Daoy (cell line): ENCODE measurements around the gene AGAP1. TPM values are rescaled to one million over a fixed set of nuclear protein-coding genes. Genes with fewer than 3 reads are reported as not detected.

Experiments used
- DNase-seq: peaks from one replicate; pipeline ENCODE4 v3.0.0-alpha.2; 2015; ENCODE audit warnings: low read depth
- total RNA-seq: library from RNA; depleted of rRNA; stranded (reverse); fragments of >200 nt; shearing (Covaris generic); gene quantifications from 2 replicates; pipeline ENCODE4 v1.2.3, GENCODE V29; 2014

The AGAP1 gene
- total RNA-seq, 1 experiment from 2014 or later: 9.3 TPM

DNA sequence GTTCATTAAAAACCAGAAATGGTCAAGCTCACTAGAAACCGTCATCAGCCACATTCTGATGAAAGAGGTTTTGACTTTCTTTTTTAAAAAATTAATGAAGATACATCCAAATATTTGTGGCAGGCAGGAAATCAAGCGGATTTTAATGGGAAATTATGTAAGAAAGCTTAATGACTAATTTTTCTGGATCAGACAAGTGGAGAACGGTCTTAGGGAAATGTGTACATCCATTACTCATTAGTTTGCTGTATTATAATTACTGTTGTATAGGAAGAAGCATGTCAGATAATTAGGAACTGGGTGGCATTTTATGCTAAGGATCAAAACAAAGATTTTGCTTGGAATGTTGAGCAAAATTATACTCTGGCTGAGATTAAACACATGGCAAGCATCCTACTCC is 39.4 kb downstream of the AGAP1 start:
- no peak for DNase-seq

DNA sequence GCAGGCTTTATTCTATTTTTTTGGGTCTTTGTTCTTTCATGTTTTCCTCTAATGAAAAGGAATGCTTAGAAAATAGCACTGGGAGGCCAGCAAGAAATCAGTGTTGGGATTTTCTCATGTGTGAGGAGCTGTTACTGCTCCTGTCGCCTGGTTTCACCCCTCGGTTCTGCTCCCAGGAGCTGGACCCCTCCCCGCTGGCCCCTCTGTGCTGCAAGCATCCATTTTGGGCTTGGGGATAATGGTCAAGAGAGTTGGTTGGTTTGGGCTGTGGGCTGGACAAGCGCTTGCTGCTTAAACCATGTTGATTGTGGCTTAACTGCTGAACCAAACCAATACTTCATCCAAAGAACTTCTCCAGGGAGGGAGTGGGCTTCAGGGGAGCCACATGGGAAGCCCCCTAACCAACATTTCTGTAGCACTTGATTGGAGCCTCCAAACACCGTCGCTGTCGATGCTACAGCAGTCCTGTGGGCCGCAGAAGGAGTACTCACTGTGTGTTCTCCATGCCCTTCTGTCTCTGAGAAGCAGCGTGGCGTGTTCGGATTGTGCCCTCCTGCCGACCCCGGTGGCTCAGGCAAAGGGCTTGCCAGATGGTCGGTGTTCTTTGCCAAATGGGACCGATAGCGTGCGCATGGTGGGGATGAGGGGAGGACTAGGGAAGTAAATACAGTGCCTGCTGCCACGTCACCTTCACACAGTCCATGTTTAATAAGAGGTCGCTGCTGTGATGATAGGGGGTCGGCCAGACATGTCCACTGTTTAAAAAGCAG is 40.0 kb downstream of the AGAP1 start:
- DNase-seq: no peak

DNA sequence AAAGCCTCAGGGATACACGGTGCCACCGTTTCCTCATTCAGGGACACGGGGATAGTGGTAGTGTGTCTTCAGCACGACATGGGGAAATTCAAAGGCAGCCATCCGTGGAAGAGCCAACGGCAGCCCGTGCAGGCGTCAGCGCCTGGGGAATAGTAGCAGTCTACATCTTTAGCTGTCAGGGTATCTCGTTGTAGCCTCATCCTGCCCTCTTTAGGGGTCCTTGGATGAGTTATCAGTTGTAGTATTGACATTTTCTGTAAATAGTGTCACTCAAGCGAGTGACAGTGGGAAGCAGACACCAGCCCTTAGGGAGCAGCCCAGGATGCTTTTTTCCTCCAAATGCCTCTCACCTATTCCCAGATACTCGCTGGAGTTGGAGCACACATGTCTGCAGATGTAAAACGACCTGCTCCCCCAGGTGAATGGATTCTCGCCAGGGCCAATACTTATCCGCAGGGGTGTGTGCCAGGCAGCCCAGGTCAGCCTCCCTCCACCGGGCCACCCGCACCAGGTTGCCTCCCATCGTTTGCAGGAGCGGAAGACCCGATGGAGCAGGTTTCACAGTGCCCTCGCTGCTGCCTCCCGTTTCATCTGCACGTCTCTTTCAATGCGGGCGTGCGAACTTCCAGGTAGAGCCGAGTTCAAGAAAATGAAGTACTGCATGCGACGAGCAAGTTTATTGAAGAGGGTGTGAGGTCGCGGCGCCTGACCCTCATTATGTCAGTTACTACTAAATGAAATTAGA is 41.0 kb downstream of the AGAP1 start:
- no peak for DNase-seq

DNA sequence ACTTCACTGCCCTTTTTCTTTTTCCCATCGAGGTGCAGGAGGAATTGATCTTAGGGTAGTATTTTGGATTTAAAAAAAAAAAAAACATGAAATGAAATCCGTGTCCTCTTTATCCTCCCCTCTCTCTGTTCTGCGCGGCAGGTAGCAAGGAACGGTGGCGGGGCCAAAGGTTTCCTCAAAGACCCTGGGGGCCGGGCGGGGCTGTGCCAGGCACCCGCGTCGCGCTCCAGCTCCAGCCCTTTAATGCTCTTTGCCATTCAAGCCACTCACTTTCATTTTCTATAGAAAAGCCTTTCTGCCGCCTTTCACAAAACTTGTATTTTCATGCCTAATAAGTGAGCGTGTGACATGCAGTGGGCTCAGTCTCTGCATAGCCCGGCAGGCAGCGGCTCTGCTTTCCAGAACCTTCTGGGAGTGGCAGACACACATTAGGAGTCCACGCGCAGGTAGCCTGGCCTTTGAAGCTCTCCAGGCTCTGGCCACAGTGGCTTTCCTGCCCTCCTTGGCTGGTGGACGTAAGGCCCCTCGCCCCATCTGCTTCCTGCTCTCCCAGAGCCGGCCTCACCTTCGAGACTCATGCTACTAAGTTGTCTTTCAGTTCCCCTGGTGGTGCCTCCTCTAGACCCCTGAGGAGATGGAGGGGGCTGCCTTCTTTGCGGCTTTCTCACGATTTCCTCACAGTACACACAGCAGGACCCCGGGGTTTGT is 41.7 kb downstream of the AGAP1 start:
- DNase-seq: no peak

DNA sequence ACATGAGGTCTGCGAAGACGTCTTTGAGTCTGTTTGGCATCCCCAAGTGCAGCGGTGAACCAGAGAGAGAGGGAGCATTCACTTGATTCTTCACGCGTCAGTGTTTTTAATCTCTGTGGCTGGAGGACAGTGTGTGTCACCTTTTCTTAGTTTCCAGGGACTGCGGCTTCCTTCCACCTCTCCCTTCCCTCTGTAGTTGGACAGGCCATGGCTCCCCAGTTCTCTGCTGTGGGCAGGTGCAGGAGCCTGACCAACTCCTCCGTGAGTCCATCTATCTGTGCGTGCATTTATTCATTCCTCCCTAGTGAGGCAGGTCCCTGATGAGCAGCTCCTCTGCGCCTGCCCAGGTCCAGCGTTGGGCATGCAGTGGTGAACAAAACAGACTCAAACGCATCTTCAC is 42.9 kb downstream of the AGAP1 start:
- DNase-seq: no peak

DNA sequence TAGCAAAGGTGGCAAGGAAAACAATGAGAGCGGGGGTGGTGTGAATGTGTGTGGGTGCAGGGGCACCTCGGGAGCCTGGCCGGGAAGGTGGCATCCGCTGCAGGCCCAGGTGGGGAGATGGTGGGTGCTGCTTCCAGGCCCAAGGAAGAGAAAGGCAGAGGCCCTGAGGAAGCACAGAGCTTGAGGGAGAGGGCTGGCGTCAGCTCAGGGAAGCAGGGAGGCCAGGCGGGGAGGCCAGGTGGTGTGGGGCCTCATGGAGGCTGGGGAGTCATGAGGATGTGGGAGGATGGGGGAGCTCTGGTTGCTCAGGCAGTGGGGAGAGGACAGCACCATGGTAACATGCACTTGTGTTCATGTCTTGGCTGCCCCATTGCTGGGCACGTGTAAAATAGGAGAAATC is 43.3 kb downstream of the AGAP1 start:
- no peak for DNase-seq

DNA sequence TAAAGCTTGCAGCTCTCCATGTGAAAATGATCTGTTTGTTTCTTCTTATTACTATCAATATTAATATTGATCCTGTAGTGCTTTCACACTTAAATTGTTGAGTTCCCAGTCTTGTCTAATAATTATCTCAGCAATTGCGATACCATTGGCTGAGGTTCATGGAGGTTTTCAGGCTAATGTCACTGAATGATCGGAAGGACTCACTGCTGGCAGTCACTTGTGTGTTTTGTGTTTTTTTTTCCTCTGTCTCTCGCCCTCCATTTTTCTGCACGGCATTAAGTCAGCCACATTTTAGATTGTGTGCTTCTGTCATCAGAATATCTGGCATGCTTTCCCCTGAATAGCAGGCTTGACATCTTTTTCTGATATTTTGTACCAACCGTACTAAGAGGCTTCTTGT is 43.7 kb downstream of the AGAP1 start:
- no peak for DNase-seq

DNA sequence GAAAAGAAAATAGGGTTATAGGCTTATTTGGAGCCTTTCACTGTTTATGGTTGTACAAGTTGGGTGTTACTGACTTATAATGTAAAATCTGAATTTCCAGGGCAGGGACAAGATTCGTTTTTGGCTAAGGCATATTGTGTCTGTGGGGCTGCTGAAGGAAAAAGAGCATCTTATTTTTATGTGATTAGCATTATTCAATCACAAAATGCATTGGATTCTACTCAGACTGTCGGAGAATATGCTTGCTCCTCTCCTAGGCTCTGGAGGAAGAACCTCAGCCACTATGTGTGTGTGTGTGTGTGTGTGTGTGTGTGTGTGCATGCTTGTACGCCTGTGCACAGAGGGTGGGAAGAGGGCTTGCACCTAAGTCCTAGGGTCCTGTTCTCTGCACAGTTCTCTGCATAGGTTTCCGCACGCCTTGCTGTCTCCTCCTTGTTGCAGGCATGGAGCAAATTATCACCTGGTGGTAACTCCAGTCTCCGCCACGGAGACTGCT is 44.3 kb downstream of the AGAP1 start:
- DNase-seq: no peak

DNA sequence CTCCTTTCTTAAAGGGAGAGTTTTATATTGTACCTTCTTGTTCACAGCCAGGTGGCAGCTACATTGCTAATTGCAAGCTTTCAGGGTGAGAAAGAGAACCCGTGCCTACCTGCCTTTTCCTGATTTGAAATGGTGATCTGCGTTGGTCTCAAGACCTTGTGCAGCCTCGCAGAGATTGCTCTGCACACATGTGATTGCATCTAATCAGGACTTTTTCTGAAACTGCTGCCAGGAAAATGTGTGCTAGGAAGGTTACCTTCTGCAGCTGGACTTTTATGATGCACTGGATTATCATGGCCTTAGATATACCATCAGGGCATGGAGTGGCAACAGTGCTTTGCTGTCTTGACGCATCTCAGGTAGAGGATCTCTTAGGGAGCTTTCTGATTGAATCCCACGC is 45.1 kb downstream of the AGAP1 start:
- no peak for DNase-seq

DNA sequence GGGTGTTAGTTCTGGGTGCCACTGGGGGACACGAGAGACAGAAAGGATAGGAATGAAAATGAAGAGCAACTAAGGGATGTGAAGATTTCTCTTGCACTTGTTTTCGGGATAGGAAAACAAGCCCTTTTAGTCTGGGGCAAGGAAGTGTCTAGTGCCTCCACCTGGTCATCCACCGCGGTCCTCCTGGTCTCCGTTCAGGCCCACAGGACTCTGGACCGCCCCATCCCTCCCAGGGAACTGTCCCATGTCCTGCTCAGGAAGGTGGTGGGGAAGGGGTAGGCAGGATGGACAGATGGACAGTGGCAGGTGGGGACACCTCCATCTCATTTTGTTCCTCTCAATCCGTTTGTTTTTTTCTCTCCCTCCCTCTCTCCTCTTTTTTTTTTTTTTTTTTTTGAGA is 45.9 kb downstream of the AGAP1 start:
- no peak for DNase-seq

DNA sequence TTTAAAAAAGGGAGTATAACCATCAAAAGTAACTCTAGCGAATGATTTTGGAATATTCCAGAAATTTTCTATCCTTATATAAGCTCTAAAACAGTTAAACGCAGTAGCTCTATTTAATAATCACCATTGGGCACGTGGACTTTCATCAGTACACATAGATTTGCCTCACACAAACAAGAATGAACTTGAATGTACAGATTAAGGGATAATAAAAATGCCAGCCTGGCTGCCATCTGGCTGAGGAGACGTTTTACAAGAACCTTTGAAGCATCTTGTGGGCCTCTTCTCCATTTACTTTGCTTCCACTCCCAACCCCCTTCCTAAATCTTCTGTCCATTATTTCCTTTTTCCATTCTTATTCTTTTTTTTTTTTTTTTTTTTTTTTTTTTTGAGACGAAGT is 47.2 kb downstream of the AGAP1 start:
- no peak for DNase-seq

DNA sequence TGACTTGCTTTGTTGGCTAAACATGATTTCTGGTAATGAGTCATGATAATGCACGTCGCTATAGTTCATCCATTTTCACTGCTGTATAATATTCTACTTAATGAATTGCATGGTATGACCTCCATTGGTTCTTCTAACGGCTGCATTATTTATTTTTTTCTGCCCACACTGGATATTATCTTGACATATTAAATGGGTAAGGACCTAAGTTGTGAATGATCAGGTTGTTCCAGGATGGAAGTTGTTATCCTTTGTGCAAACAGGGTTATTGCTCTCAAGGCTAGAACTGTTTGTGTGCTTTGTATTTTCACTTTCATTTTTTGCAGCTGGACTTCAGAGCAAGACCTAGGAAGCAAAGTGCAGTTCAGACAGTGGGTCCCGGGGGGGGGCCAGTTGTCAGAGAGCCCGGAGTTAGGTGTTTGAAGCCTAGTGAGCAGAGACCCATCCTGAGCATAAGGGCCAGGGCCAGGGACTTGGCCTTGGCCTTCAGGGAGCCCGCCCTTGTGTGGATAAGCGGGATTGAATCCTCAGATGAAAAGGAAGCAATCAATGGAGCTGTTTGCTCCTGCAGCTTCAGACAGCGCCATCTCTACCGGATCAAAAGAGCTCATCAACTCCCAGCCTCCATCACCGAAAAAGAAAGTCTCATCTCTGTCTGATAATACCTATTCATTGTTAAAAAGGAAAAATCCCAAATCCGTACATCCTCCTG is 48.2 kb downstream of the AGAP1 start:
- DNase-seq: no peak

DNA sequence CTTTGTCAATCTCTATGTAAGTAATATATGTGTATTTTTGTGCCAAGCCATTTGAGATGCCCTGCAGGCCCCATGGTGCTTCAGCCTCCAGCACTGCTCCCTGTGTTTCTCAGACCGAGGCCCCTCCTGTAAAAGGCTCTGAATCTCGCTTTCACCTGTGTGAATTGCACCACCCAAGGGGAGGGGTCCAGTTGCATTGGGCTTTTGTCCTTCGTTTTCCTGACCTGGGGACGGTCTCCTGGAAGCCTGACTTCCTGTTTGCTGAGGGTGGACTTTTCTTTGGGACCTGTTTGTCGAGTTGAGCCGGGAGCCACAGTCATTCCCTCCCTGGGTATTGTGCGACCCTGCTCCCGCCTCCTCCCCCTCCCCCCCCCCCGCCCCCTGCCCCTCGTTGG is 48.9 kb downstream of the AGAP1 start:
- DNase-seq: no peak

DNA sequence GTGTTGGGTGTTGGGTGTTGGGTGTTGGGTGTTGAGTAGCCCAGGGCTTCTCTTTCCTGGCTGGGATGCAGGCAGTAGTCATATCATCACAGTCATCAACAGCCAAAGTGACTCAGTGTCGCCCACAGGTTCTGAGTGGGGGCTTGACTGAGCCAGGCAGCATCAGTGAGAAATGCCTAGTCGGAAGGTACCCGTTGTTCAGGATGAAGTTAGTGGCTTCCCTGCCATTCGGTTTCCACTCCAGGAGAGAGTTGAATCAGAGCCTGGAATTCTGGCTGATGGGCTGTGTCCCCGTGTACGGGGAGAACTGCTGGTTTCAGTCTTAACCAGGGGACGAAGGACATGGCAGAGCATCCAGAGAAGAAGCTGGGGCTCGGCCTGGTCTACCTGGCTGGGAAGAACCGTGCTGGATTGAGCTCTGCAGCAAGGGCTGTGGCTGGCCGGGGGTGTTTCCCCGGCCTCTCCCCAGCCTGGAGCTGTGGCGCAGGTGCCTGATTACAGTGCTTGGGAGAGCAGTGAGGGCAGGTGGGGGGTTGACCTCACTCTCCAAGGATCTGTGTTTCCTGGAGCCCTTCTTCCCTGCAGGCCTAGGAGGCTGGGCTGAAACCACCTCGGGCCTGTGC is 49.4 kb downstream of the AGAP1 start:
- DNase-seq: peak; percentile 47

DNA sequence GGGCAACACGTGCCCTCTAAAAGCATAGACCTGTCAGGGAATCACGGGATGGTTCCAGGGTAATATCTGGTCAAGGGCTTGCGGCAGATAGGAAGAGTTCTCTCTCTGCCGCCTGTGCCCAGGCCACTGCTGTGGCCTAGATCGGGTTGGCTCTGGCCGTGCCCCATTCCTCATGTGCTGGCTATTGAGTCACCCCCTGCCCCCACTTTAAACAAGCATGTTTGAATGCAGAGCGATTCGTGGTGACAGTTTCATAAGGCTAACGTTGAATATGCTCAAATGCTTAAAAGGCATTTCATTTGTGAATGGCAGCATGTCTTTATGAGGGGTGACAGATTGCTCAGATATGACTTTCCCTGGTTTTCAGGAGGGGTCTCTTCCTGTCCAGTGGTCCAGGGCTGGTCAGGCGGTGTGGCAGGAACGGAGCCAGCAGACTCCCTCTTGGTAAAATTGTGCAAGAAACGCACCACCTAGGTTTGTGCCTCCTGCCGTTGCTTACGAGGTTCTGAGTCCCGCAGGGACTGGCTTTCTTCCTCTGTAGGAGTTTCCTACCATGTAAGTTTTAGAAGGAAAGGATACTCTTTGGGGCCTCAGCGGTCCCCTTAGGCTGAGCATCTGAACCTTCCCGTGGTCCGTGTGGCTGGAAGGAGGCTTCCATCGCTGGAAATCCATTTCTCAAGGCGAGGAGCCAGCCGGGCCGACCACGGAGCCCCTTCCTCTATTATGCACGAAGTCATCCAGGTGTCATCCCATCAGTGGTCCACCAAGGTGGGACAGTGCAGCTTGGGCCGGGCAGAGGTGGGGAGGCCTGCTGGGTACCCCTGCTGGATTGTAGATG is 50.2 kb downstream of the AGAP1 start:
- no peak for DNase-seq

DNA sequence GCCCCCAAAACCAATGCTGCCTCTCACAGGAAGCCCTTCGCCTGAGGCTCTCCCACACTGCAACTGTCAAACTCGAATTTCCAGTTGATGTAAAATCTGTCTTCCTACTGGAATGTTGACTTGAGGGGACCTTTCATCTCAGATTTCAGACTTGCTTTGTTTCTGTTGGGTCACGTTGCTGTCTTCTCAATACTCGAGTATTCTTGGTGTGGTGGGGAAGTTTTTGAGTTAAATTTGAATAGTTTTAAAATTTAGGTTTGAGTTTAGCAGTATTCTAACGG is 50.8 kb downstream of the AGAP1 start:
- no peak for DNase-seq

DNA sequence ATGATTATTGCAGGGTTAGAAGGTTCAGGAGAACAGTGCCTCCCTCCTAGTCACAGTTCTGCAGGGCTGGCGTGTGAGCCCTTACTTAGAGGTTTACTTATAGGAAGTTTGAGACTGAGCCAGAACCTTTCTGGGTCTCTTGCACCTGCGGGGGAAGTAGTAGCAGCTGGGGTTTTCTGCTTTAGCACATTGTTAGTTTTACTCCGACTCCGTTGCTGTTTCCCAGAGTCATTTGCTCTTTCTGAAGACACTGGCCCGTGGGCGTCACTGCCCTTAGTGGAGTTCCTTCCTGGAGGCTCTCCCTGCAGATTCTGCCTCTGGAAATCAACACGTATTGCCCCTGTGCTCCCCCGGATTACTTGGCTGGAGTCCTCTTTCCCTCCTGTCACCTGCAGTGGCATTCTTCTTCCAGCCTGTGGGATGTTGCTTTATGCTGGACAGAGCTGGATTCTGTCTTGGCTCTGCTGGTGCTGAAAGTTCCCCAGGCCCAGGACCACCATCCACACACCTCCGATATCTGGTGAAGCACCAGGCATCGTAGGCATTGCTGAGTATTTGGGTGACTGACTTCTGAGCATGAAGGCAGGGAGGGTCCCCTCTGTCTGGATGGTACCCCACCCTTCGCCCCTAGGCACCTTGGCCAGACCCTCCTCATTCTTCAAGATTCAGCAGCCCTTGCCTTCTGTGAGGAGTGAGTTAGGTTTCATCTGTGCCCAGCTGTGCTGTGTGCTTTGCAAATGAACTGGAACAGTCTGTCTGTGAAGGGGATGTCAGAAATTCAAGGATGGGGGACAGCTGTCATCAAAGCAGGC is 51.7 kb downstream of the AGAP1 start:
- no peak for DNase-seq

DNA sequence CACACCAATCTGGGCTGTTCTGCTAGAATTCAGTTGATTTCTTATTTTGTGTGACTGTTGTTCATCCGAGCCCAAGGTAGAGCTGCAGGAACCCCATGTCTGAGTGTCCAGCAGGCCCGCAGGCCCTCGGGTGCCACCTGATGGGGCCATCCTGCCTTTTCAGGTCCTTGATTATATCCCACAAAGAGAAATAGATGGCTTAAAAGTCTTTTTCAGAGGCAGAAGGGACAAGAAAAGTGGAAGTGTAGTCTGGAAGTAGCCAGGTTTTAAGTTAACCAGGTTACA is 52.2 kb downstream of the AGAP1 start:
- no peak for DNase-seq

DNA sequence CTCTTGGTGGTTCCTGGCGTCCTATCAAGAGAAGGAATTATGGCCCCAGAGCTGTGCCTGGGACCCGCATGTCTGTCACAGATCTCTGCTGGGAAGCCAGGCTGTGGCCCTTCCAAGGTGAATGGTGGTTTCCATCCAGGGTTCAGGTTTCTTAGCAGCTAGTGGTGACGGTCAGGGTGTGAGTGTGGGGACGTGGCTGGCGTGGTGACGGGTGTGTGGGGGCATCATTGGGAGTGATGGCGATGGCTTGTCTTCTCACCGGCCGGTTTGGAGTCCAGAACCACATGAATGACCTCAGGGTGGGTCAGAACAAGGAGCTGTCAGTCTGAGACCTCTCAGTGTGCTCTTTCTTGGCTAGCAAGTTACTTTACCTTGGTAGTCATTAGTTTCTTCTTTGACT is 52.6 kb downstream of the AGAP1 start:
- no peak for DNase-seq

DNA sequence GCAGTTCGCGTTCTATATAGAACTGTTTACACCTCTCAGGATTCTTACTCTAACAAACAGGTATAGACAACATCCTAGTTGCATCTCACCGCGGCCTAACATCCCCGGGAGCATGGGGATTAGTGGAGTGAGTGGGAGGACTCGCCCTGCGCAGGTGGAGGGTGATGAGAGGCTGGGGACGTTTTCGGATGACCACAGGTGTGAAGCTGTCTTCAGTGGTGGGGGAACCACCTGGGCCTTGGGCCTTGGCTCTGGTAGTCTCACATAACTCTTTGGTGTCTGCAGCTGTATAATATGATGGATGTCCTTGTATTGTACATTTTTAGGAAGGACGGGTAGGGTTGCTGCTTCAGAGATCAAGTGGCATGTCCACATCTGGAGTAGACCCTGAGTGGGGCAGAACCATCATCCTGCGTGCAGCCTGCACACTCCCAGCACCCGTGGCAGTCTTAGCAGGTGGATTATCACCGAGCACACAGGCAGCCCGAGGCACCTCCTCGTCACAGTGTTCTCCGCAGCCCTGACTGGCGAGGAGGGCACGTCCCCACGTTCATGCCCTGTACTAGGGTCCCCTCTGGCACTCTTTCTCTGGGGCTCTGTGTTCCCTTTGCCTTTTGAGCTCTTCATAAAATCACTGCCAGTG is 56.0 kb downstream of the AGAP1 start:
- no peak for DNase-seq
